Gastroesophageal sphincter (tissue), 3 donors: Measurements from ENCODE around the gene MYL12B.

Experiments used
- CTCF ChIP-seq, 4 experiments: fragments of 200-600 bp in 2 of 4; fragments of 450-650 bp in 2 of 4; sonication (generic) in 1 of 4; IDR thresholded peaks; one replicate each; pipeline ENCODE4 v1.5.1; 2017 to 2019; ENCODE audit warnings: antibody characterized with exemption in 4 of 4, mild to moderate bottlenecking in 2 of 4, moderate library complexity in 2 of 4
- EP300 ChIP-seq: sonication (generic); formaldehyde crosslinking; IDR thresholded peaks from one replicate; pipeline ENCODE4 v1.6.1; 2017; ENCODE audit warnings: antibody characterized with exemption, mild to moderate bottlenecking
- POLR2A ChIP-seq, 2 donors: fragments of 450-650 bp; IDR thresholded peaks; one replicate each; pipeline ENCODE4 v1.6.1; 2017; ENCODE audit warnings: antibody characterized with exemption in 2 of 2, mild to moderate bottlenecking in 2 of 2, moderate library complexity in 1 of 2
- POLR2AphosphoS5 ChIP-seq: sonication (generic); formaldehyde crosslinking; IDR thresholded peaks from one replicate; pipeline ENCODE4 v1.6.1; 2017; ENCODE audit warnings: antibody characterized with exemption

- TF ChIP-seq CTCF (IDR thresholded peaks at IDR 0.05) (no peak), EP300 (no peak), POLR2A (IDR thresholded peaks at IDR 0.05) (no peak), POLR2AphosphoS5 (no peak)
These were observed 6.2 kb upstream of the MYL12B start for GRCh38 chr18:3255611-3256165.
